HEK293 (cell line): ENCODE results near the gene SLC25A24.
A peak's percentile ranks its signal among the peaks of the same experiment; 100 is the strongest.

Experiments
- GLI4 ChIP-seq: fragments of 450-650 bp; formaldehyde crosslinking; IDR thresholded peaks from 2 replicates; pipeline ENCODE4 v1.5.1; 2016; ENCODE audit warnings: missing biosample characterization, missing genetic modification characterization
- HOXC10 ChIP-seq: sonication (generic); formaldehyde crosslinking; IDR thresholded peaks from 2 replicates; pipeline ENCODE4 v1.8.1; 2023; ENCODE audit warnings: mild to moderate bottlenecking, missing genetic modification reagents
- IKZF3 ChIP-seq: fragments of 450-650 bp; IDR thresholded peaks from 2 replicates; pipeline ENCODE4 v1.5.0; 2018; ENCODE audit warnings: missing biosample characterization, mild to moderate bottlenecking, missing genetic modification characterization, moderate library complexity
- KLF9 ChIP-seq: fragments of 450-650 bp; formaldehyde crosslinking; IDR thresholded peaks from 2 replicates; pipeline ENCODE4 v1.5.1; 2016; ENCODE audit warnings: missing biosample characterization, missing genetic modification characterization, low read depth
- MEIS1 ChIP-seq: sonication (generic); formaldehyde crosslinking; IDR thresholded peaks from 2 replicates; pipeline ENCODE4 v1.8.1; 2022; ENCODE audit warnings: missing genetic modification reagents, mild to moderate bottlenecking, borderline replicate concordance
- OSR2 ChIP-seq: fragments of 450-650 bp; formaldehyde crosslinking; IDR thresholded peaks from 2 replicates; pipeline ENCODE4 v1.5.1; 2016; ENCODE audit warnings: missing biosample characterization, missing genetic modification characterization
- PRDM1 ChIP-seq: fragments of 450-650 bp; formaldehyde crosslinking; IDR thresholded peaks from 2 replicates; pipeline ENCODE4; 2016; ENCODE audit warnings: missing biosample characterization, missing genetic modification characterization
- REPIN1 ChIP-seq: fragments of 450-650 bp; formaldehyde crosslinking; IDR thresholded peaks from 2 replicates; pipeline ENCODE4 v1.5.1; 2017; ENCODE audit warnings: missing biosample characterization, missing genetic modification characterization, low read depth
- REST ChIP-seq: fragments of 450-650 bp; formaldehyde crosslinking; IDR thresholded peaks from 2 replicates; pipeline ENCODE4 v1.5.1; 2016; ENCODE audit warnings: missing biosample characterization, missing genetic modification characterization
- SCRT1 ChIP-seq: fragments of 450-650 bp; formaldehyde crosslinking; IDR thresholded peaks from 2 replicates; pipeline ENCODE4 v1.5.1; 2016; ENCODE audit warnings: missing biosample characterization, missing genetic modification characterization, borderline replicate concordance
- SP3 ChIP-seq: fragments of 450-650 bp; formaldehyde crosslinking; IDR thresholded peaks from 2 replicates; pipeline ENCODE4 v1.5.1; 2016; ENCODE audit warnings: missing biosample characterization, missing genetic modification characterization
- TRIM28 ChIP-seq: IDR thresholded peaks from 2 replicates; pipeline ENCODE4 v1.6.1; 2011; ENCODE audit warnings: low read length, control low read depth, borderline replicate concordance
- YY1 ChIP-seq: fragments of 450-650 bp; formaldehyde crosslinking; IDR thresholded peaks from 2 replicates; pipeline ENCODE4 v1.5.1; 2018; ENCODE audit warnings: missing biosample characterization, missing genetic modification characterization
- YY2 ChIP-seq: fragments of 450-650 bp; formaldehyde crosslinking; IDR thresholded peaks from 2 replicates; pipeline ENCODE4 v1.5.1; 2016; ENCODE audit warnings: missing biosample characterization, missing genetic modification characterization
- ZBTB44 ChIP-seq: fragments of 450-650 bp; IDR thresholded peaks from 2 replicates; pipeline ENCODE4 v1.5.1; 2018; ENCODE audit warnings: missing biosample characterization, mild to moderate bottlenecking, missing genetic modification characterization
- ZBTB49 ChIP-seq: fragments of 450-650 bp; formaldehyde crosslinking; IDR thresholded peaks from 2 replicates; pipeline ENCODE4 v1.5.1; 2016; ENCODE audit warnings: missing biosample characterization, missing genetic modification characterization, low read depth
- ZBTB7A ChIP-seq: fragments of 450-650 bp; formaldehyde crosslinking; IDR thresholded peaks from 2 replicates; pipeline ENCODE4 v1.5.1; 2016; ENCODE audit warnings: low read depth, missing biosample characterization, missing genetic modification characterization
- ZFP41 ChIP-seq: fragments of 450-650 bp; formaldehyde crosslinking; IDR thresholded peaks from 2 replicates; pipeline ENCODE4 v1.5.1; 2016; ENCODE audit warnings: missing biosample characterization, missing genetic modification characterization, borderline replicate concordance
- ZNF112 ChIP-seq: fragments of 450-650 bp; formaldehyde crosslinking; IDR thresholded peaks from 2 replicates; pipeline ENCODE4 v1.5.0; 2017; ENCODE audit warnings: missing biosample characterization, missing genetic modification characterization
- ZNF174 ChIP-seq: fragments of 450-650 bp; formaldehyde crosslinking; IDR thresholded peaks from 2 replicates; pipeline ENCODE4 v1.5.0; 2017; ENCODE audit warnings: missing biosample characterization, mild to moderate bottlenecking, missing genetic modification characterization
- ZNF18 ChIP-seq: fragments of 450-650 bp; formaldehyde crosslinking; IDR thresholded peaks from 2 replicates; pipeline ENCODE4 v1.5.1; 2016; ENCODE audit warnings: missing biosample characterization, missing genetic modification characterization
- ZNF24 ChIP-seq: fragments of 450-650 bp; formaldehyde crosslinking; IDR thresholded peaks from 2 replicates; pipeline ENCODE4 v1.5.1; 2016; ENCODE audit warnings: missing biosample characterization, missing genetic modification characterization
- ZNF311 ChIP-seq: fragments of 450-650 bp; formaldehyde crosslinking; IDR thresholded peaks from 2 replicates; pipeline ENCODE4 v1.5.1; 2017; ENCODE audit warnings: missing biosample characterization, missing genetic modification characterization, borderline replicate concordance
- ZNF433 ChIP-seq: fragments of 450-650 bp; formaldehyde crosslinking; IDR thresholded peaks from 2 replicates; pipeline ENCODE4 v1.5.1; 2016; ENCODE audit warnings: missing biosample characterization, missing genetic modification characterization, low read depth
- ZNF555 ChIP-seq: fragments of 450-650 bp; formaldehyde crosslinking; conservative IDR thresholded peaks from 2 replicates; pipeline ENCODE4 v1.5.1; 2017; ENCODE audit warnings: missing biosample characterization, mild to moderate bottlenecking, missing genetic modification characterization, inconsistent platforms
- ZNF560 ChIP-seq: fragments of 450-650 bp; formaldehyde crosslinking; IDR thresholded peaks from 2 replicates; pipeline ENCODE4 v1.5.1; 2017; ENCODE audit warnings: missing biosample characterization, missing genetic modification characterization, borderline replicate concordance
- ZNF639 ChIP-seq: fragments of 450-650 bp; formaldehyde crosslinking; IDR thresholded peaks from 2 replicates; pipeline ENCODE4 v1.5.1; 2016; ENCODE audit warnings: missing biosample characterization, missing genetic modification characterization
- ZNF664 ChIP-seq: fragments of 450-650 bp; formaldehyde crosslinking; IDR thresholded peaks from 2 replicates; pipeline ENCODE4 v1.5.1; 2016; ENCODE audit warnings: missing biosample characterization, missing genetic modification characterization

The SLC25A24 gene

GRCh38 chr1:108125312-108126138 lies 74.6 kb downstream of the SLC25A24 start (continued):
- TF ChIP-seq REST (tag by site-specific recombination) = no peak
- TF ChIP-seq SP3 (tag by site-specific recombination) = no peak
- TF ChIP-seq ZNF18 (tag by site-specific recombination) = no peak
- no peak for TF ChIP-seq ZNF311 (tag by site-specific recombination)
- no peak for TF ChIP-seq SCRT1 (tag by site-specific recombination)
- no peak for TF ChIP-seq GLI4 (tag by site-specific recombination)
- no peak for TF ChIP-seq ZBTB49 (tag by site-specific recombination)
- no peak for TF ChIP-seq HOXC10 (CRISPR knock-in tag)
- no peak for TF ChIP-seq MEIS1
- TF ChIP-seq IKZF3 = peak; percentile 82; the same call in 1 of the 2 replicates
- no peak for TF ChIP-seq ZNF560 (tag by site-specific recombination)
- TF ChIP-seq ZNF555 (tag by site-specific recombination) = no peak
- TF ChIP-seq ZBTB7A (tag by site-specific recombination) = no peak
- no peak for TF ChIP-seq ZNF24 (tag by site-specific recombination)
- TF ChIP-seq ZNF639 (tag by site-specific recombination) = no peak
- TF ChIP-seq KLF9 = no peak
- 0 out of 2 replicates have a peak, but pooled peaks have one; percentile 27 for TF ChIP-seq TRIM28
- TF ChIP-seq YY1 (tag by site-specific recombination) = no peak
- 0 out of 2 replicates have a peak, but pooled peaks have one; percentile 10 for TF ChIP-seq ZNF433 (tag by site-specific recombination)
- TF ChIP-seq REPIN1 = no peak
- TF ChIP-seq ZNF112 = no peak
- peak; percentile 92 for TF ChIP-seq PRDM1 (tag by site-specific recombination)
- no peak for TF ChIP-seq ZNF664 (tag by site-specific recombination)
- TF ChIP-seq OSR2 (tag by site-specific recombination) = no peak
- no peak for TF ChIP-seq ZNF174
- TF ChIP-seq ZFP41 (tag by site-specific recombination) = no peak
- no peak for TF ChIP-seq YY2 (tag by site-specific recombination)
- no peak for TF ChIP-seq ZBTB44 (tag by site-specific recombination)
